HepG2 (cell line): Measurements from ENCODE around the gene MC1R.

Experiments
- BATF2 ChIP-seq: sonication (generic); formaldehyde crosslinking; IDR thresholded peaks from 2 replicates; pipeline ENCODE4 v1.8.0; 2022; ENCODE audit warnings: mild to moderate bottlenecking, missing genetic modification reagents, moderate library complexity
- JUN ChIP-seq: sonication (generic); formaldehyde crosslinking; IDR thresholded peaks from 2 replicates; pipeline ENCODE4 v1.4.0; 2020; ENCODE audit warnings: mild to moderate bottlenecking, missing genetic modification reagents
- NRL ChIP-seq: sonication (generic); formaldehyde crosslinking; IDR thresholded peaks from 2 replicates; pipeline ENCODE4 v1.5.0; 2020; ENCODE audit warnings: missing genetic modification reagents, mild to moderate bottlenecking, moderate library complexity, borderline replicate concordance
- POLR2AphosphoS5 ChIP-seq: IDR thresholded peaks from 2 replicates; pipeline ENCODE4 v1.6.1; 2012; ENCODE audit warnings: low read depth, low read length
- STAT6 ChIP-seq: sonication (generic); formaldehyde crosslinking; IDR thresholded peaks from 2 replicates; pipeline ENCODE4 v1.4.0; 2020; ENCODE audit warnings: missing genetic modification reagents, mild to moderate bottlenecking, borderline replicate concordance
- ZFP41 ChIP-seq: sonication (generic); formaldehyde crosslinking; IDR thresholded peaks from 2 replicates; pipeline ENCODE4 v1.4.0; 2020; ENCODE audit warnings: mild to moderate bottlenecking, missing genetic modification reagents, borderline replicate concordance
- ZSCAN22 ChIP-seq: sonication (generic); formaldehyde crosslinking; IDR thresholded peaks from 2 replicates; pipeline ENCODE4 v1.4.0; 2020; ENCODE audit warnings: mild to moderate bottlenecking, missing genetic modification reagents

- TF ChIP-seq JUN (CRISPR knock-in tag): no peak
- TF ChIP-seq NRL (CRISPR knock-in tag): no peak
- no peak for TF ChIP-seq BATF2
- no peak for TF ChIP-seq ZFP41 (CRISPR knock-in tag)
- TF ChIP-seq POLR2AphosphoS5: no peak
- TF ChIP-seq STAT6 (CRISPR knock-in tag): no peak
- TF ChIP-seq ZSCAN22: no peak
Measured at GRCh38 chr16:89957216-89957785, 38.6 kb downstream of the MC1R start.
